ENCODE measurements around the gene NEK10. TPM values are rescaled to one million over a fixed set of nuclear protein-coding genes. Genes with fewer than 3 reads are reported as not detected.

NEK10 gene
- total RNA-seq, 1 experiment from 2014 or later: 5.7 TPM

DNA sequence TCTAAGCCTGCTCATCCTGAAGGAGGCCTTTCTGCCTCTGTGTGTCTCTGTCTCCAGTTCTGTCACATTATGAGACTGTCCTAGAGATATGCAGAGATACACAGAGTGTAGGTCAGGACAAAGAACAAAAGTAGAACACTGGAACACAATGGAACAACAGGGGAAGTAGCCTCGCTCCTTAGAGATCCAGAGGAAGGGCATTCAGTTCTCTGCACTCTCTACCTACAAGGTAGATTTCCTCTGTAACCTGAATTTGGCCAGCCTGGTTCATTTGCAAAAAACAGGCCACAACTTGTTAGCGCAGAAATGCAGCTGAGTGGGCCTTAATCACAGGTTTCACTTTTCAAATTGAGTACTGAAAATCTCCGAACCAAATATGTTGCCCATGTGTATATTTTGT, 19.4 kb downstream of the NEK10 start:
- CTCF ChIA-PET: no interaction called here
- no peak for ATAC-seq

DNA sequence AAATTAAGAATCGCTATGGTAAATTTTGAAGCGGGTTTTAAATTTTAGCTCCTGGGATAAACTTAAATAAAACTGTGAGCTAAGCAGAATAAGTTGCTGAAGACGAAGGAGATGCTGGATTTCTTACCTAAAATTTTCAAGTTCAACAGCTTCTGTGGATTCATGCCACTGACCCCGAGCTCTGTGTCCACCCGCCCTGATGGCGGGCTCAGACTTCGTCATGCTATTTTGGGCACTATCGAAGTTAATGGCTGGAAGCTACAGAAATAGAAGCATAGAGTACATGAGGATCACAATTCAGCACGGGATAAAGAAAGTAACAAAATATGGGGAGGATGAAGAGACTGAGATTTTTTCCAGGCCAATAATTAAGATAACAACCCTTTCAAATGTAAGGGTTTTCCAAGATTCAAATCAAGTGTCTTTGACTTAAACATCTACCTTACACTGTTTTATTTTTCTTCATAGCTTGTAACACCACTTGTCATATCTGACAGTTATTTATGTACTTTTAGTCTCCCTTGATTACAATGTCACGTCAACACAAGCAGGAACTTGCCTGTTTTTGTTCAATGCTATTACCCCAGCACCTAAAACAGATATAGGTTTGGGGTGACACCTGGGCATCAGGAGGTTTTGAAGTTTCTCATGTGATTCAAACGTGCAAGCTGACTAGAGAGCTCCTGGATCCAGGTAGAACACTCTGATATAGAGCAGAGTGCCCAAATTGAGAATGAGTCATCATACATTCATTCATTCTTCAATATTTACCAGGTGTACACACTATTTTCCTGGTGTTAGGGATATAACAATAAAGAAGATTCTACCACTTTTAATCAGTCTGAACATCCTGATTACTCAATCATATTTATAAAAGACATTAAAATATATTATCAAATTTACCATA, 23.0 kb downstream of the NEK10 start:
- no peak overlapping the region for H3K4me3 ChIP-seq (ENCODE audit: low read depth in 2 of 2, low read length in 2 of 2)
- intact Hi-C loops (cut with micrococcal nuclease; ENCODE audit: unreplicated experiment) (no loop called here), in situ Hi-C loops (cut with HindIII; ENCODE audit: low pct_unique_long_range_greater_than_20kb, low sequenced_read_pairs) (no loop called here)
- no peak overlapping the region for H3K27ac ChIP-seq (ENCODE audit: low read length)
- ATAC-seq (no peak), DNase-seq (ENCODE audit: low read depth, low spot score) (no peak)
- TF ChIP-seq SIN3A (IDR thresholded peaks at IDR 0.05; ENCODE audit: borderline replicate concordance, insufficient read depth, low read depth, low read length) (no peak), TCF7L2 (IDR thresholded peaks at IDR 0.05; ENCODE audit: low read depth, low read length) (no peak), POLR2AphosphoS5 (IDR thresholded peaks at IDR 0.05; ENCODE audit: low read depth, low read length) (no peak)
- TF ChIP-seq, protein P1, sequence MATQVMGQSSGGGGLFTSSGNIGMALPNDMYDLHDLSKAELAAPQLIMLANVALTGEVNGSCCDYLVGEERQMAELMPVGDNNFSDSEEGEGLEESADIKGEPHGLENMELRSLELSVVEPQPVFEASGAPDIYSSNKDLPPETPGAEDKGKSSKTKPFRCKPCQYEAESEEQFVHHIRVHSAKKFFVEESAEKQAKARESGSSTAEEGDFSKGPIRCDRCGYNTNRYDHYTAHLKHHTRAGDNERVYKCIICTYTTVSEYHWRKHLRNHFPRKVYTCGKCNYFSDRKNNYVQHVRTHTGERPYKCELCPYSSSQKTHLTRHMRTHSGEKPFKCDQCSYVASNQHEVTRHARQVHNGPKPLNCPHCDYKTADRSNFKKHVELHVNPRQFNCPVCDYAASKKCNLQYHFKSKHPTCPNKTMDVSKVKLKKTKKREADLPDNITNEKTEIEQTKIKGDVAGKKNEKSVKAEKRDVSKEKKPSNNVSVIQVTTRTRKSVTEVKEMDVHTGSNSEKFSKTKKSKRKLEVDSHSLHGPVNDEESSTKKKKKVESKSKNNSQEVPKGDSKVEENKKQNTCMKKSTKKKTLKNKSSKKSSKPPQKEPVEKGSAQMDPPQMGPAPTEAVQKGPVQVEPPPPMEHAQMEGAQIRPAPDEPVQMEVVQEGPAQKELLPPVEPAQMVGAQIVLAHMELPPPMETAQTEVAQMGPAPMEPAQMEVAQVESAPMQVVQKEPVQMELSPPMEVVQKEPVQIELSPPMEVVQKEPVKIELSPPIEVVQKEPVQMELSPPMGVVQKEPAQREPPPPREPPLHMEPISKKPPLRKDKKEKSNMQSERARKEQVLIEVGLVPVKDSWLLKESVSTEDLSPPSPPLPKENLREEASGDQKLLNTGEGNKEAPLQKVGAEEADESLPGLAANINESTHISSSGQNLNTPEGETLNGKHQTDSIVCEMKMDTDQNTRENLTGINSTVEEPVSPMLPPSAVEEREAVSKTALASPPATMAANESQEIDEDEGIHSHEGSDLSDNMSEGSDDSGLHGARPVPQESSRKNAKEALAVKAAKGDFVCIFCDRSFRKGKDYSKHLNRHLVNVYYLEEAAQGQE (IDR thresholded peaks at IDR 0.05; ENCODE audit: insufficient read depth in 1 of 2, low read depth in 2 of 2, low read length in 1 of 2): no peak
- TF ChIP-seq, protein P2, sequence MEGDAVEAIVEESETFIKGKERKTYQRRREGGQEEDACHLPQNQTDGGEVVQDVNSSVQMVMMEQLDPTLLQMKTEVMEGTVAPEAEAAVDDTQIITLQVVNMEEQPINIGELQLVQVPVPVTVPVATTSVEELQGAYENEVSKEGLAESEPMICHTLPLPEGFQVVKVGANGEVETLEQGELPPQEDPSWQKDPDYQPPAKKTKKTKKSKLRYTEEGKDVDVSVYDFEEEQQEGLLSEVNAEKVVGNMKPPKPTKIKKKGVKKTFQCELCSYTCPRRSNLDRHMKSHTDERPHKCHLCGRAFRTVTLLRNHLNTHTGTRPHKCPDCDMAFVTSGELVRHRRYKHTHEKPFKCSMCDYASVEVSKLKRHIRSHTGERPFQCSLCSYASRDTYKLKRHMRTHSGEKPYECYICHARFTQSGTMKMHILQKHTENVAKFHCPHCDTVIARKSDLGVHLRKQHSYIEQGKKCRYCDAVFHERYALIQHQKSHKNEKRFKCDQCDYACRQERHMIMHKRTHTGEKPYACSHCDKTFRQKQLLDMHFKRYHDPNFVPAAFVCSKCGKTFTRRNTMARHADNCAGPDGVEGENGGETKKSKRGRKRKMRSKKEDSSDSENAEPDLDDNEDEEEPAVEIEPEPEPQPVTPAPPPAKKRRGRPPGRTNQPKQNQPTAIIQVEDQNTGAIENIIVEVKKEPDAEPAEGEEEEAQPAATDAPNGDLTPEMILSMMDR (IDR thresholded peaks at IDR 0.05): no peak
- H3K27me3 ChIP-seq (ENCODE audit: control insufficient read depth, insufficient read depth, low read length): no peaks in the 10 kb centered on the region
- BruUV-seq (replicated peaks): no TSS peak
- CTCF ChIA-PET: no interaction called here
- no peaks in the 10 kb centered on the region for H3K36me3 ChIP-seq (ENCODE audit: control insufficient read depth, insufficient read depth, low read length)
- H3K9me3 ChIP-seq (ENCODE audit: control insufficient read depth, insufficient read depth, low read depth, low read length): no peaks in the 10 kb centered on the region
- no peaks in the 10 kb centered on the region for H3K4me1 ChIP-seq (ENCODE audit: control insufficient read depth, insufficient read depth, low read length)
- POLR2A ChIA-PET: no interaction called here

More for the DNA sequence above, 19.4 kb downstream of the NEK10 start:
- POLR2A ChIA-PET: no interaction called here
- no peak overlapping the region for H3K4me3 ChIP-seq (ENCODE audit: low read depth in 2 of 2, low read length in 2 of 2)
- no peaks in the 10 kb centered on the region for H3K9me3 ChIP-seq (ENCODE audit: control insufficient read depth, insufficient read depth, low read depth, low read length)
- intact Hi-C loops (cut with micrococcal nuclease; ENCODE audit: unreplicated experiment): no loop called here
- H3K27me3 ChIP-seq (ENCODE audit: control insufficient read depth, insufficient read depth, low read length): no peaks in the 10 kb centered on the region
- H3K4me1 ChIP-seq (ENCODE audit: control insufficient read depth, insufficient read depth, low read length): no peaks in the 10 kb centered on the region; the same call in 1 of the 2 replicates
- no peak for DNase-seq (ENCODE audit: low read depth, low spot score)
- no peaks in the 10 kb centered on the region for H3K36me3 ChIP-seq (ENCODE audit: control insufficient read depth, insufficient read depth, low read length)
- TF ChIP-seq, protein P1 (IDR thresholded peaks at IDR 0.05; ENCODE audit: insufficient read depth in 1 of 2, low read depth in 2 of 2, low read length in 1 of 2): no peak
- no peak for TF ChIP-seq SIN3A (IDR thresholded peaks at IDR 0.05; ENCODE audit: borderline replicate concordance, insufficient read depth, low read depth, low read length)
- TF ChIP-seq, protein P2 (IDR thresholded peaks at IDR 0.05): no peak
- no peak for TF ChIP-seq POLR2AphosphoS5 (IDR thresholded peaks at IDR 0.05; ENCODE audit: low read depth, low read length)
- no peak for TF ChIP-seq TCF7L2 (IDR thresholded peaks at IDR 0.05; ENCODE audit: low read depth, low read length)
- no TSS peak for BruUV-seq (replicated peaks)
- in situ Hi-C loops (cut with HindIII; ENCODE audit: low pct_unique_long_range_greater_than_20kb, low sequenced_read_pairs): no loop called here
- no peak overlapping the region for H3K27ac ChIP-seq (ENCODE audit: low read length)

Measured in Panc1 (cell line).